ENCODE data around the gene LEP.

- TF ChIP-seq, protein P1, sequence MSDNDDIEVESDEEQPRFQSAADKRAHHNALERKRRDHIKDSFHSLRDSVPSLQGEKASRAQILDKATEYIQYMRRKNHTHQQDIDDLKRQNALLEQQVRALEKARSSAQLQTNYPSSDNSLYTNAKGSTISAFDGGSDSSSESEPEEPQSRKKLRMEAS (IDR thresholded peaks at IDR 0.05; ENCODE audit: low read depth) = no peak
- TF ChIP-seq EP300 (IDR thresholded peaks at IDR 0.05; ENCODE audit: borderline replicate concordance in 1 of 2, low read depth in 1 of 2, low read length in 1 of 2) (no peak), POLR2AphosphoS5 (IDR thresholded peaks at IDR 0.05; ENCODE audit: low read depth, low read length) (no peak)
- TF ChIP-seq, protein P2, sequence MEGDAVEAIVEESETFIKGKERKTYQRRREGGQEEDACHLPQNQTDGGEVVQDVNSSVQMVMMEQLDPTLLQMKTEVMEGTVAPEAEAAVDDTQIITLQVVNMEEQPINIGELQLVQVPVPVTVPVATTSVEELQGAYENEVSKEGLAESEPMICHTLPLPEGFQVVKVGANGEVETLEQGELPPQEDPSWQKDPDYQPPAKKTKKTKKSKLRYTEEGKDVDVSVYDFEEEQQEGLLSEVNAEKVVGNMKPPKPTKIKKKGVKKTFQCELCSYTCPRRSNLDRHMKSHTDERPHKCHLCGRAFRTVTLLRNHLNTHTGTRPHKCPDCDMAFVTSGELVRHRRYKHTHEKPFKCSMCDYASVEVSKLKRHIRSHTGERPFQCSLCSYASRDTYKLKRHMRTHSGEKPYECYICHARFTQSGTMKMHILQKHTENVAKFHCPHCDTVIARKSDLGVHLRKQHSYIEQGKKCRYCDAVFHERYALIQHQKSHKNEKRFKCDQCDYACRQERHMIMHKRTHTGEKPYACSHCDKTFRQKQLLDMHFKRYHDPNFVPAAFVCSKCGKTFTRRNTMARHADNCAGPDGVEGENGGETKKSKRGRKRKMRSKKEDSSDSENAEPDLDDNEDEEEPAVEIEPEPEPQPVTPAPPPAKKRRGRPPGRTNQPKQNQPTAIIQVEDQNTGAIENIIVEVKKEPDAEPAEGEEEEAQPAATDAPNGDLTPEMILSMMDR (IDR thresholded peaks at IDR 0.05) = no peak
These were observed 34.0 kb downstream of the LEP start for GRCh38 chr7:128274884-128275603.

Data from SK-N-SH (cell line).